ENCODE results near the gene YWHAH. TPM values are rescaled to one million over a fixed set of nuclear protein-coding genes. Genes with fewer than 3 reads are reported as not detected.
"Not testable (repeated sequence)": the region's sequence is repeated elsewhere in the genome, so short reads cannot be mapped to it uniquely, and the experiment has no call there.

YWHAH gene
- total RNA-seq, 2 experiments from 2014 or later = 224 to 254 TPM

DNA sequence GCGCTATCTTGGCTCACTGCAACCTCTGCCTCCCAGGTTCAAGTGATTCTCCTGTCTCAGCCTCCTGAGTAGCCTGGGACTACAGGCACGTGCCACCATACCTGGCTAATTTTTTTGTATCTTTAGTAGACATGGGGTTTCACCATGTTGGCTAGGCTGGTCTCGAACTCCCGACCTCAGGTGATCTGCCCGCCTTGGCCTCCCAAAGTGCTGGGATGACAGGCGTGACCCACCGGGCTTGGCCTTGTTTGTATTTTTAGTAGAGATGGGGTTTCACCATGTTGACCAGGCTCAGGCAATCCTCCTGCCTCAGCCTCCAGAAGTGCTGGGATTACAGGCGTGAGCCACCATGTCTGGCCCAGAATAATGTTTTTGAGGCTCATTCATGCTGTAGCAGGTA is 37.6 kb downstream of the YWHAH start:
- ATAC-seq; H3K4me3 Mint-ChIP-seq; H3K4me1 Mint-ChIP-seq; CTCF ChIA-PET; H3K9me3 Mint-ChIP-seq (ENCODE audit: low read depth); DNase-seq; H3K27ac Mint-ChIP-seq; H3K36me3 Mint-ChIP-seq: not testable (repeated sequence)
- peaks cover 12% of the 10 kb centered on the region for H3K27me3 Mint-ChIP-seq

GRCh38 chr22:31983911-31984656 is 39.7 kb downstream of the YWHAH start:
- ATAC-seq = no peak
- Mint-ChIP-seq H3K36me3 (no peaks in the 10 kb centered on the region), H3K27me3 (peaks cover 7% of the 10 kb centered on the region), H3K4me1 (no peaks in the 10 kb centered on the region), H3K4me3 (no peak overlapping the region), H3K27ac (no peak overlapping the region), H3K9me3 (ENCODE audit: low read depth) (no peaks in the 10 kb centered on the region)
- CTCF ChIA-PET = interaction anchor here (1.0 kb wide), 1 partner anchor 322 kb away, joined by 3 read pairs; the partner anchor contains the start of gene PISD
- no peak for DNase-seq

DNA sequence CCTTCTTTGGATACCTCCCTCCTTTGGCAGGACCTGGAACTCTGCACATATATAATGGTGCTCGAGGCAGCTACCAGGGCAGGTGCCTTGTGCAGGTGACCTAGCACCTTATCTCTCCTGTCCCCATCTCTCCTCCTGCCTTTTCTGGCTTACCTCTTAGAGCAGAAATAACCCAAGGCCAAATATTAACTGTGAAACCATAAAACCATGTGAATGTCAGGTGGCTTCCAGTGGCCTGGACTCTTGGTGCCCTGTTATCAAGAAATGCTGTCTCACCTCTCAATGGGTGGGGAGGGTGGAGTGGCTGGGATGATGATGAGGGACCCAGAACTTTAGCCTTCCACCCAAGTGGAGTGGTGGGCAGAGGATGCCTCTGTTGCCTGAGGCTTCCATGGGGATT is 42.9 kb downstream of the YWHAH start:
- peaks cover 26% of the 10 kb centered on the region for H3K27me3 Mint-ChIP-seq
- no peaks in the 10 kb centered on the region for H3K4me1 Mint-ChIP-seq
- H3K27ac Mint-ChIP-seq = no peak overlapping the region
- CTCF ChIA-PET = no interaction called here
- ATAC-seq = no peak
- no peaks in the 10 kb centered on the region for H3K36me3 Mint-ChIP-seq
- DNase-seq = no peak
- H3K9me3 Mint-ChIP-seq (ENCODE audit: low read depth) = no peaks in the 10 kb centered on the region
- H3K4me3 Mint-ChIP-seq = no peak overlapping the region

DNA sequence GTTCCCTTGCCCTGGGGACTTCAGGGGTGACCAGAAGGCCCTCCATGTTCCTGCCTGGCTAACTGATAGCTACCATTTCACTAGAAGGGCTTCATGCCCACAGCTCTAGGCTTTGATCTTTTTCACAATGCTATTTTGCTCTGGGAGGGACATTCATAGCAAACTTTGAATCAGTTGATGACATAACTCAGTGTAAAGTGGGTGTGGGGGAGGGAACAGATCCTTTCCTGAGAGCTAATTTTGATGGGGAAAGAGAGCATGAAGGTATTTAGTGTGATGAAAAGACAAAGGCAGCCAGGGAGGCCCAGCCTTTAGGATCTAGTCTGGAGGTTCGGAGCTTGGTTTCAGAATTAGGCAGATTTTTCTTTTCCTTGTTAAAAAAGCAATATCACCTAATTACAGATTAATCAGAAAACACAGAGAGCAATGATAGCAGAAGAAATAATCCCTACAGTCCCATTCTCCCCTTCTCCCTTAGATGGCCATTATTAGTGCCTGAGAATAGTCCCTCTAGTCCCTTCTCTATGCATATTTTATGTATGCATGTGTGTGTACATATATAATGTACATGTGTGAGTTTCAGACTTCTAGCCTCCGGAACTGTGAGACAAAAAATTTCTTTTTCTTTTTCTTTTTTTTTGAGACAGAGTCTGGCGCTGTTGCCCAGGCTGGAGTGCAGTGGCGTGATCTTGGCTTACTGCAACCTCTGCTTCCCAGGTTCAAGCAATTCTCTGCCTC is 46.9 kb downstream of the YWHAH start:
- H3K36me3 Mint-ChIP-seq = no peaks in the 10 kb centered on the region
- H3K4me3 Mint-ChIP-seq = no peak overlapping the region
- CTCF ChIA-PET = interaction anchor here (1.0 kb wide), 1 partner anchor 14 kb away, joined by 3 read pairs; no protein-coding TSS in a partner anchor
- H3K4me1 Mint-ChIP-seq = no peaks in the 10 kb centered on the region
- DNase-seq = no peak
- H3K9me3 Mint-ChIP-seq (ENCODE audit: low read depth) = no peaks in the 10 kb centered on the region
- ATAC-seq = no peak
- H3K27me3 Mint-ChIP-seq = peaks cover 28% of the 10 kb centered on the region
- no peak overlapping the region for H3K27ac Mint-ChIP-seq

- H3K9me3 Mint-ChIP-seq (ENCODE audit: low read depth) = no peaks in the 10 kb centered on the region
Observed at GRCh38 chr22:31995046-31995445, 50.7 kb downstream of the YWHAH start.

GRCh38 chr22:31995807-31996206 is 51.5 kb downstream of the YWHAH start:
- no peak overlapping the region for H3K27ac Mint-ChIP-seq
- ATAC-seq (no peak), DNase-seq (no peak)
- no peaks in the 10 kb centered on the region for H3K36me3 Mint-ChIP-seq
- CTCF ChIA-PET = interaction anchor here (1.1 kb wide), 1 partner anchor 394 kb away, joined by 3 read pairs; no protein-coding TSS in a partner anchor
- no peaks in the 10 kb centered on the region for H3K4me1 Mint-ChIP-seq
- peaks cover 26% of the 10 kb centered on the region for H3K27me3 Mint-ChIP-seq
- no peaks in the 10 kb centered on the region for H3K9me3 Mint-ChIP-seq (ENCODE audit: low read depth)
- H3K4me3 Mint-ChIP-seq = no peak overlapping the region

More at GRCh38 chr22:31995046-31995445, 50.7 kb downstream of the YWHAH start:
- no peak overlapping the region for H3K4me3 Mint-ChIP-seq
- H3K4me1 Mint-ChIP-seq = no peaks in the 10 kb centered on the region
- H3K27me3 Mint-ChIP-seq = peaks cover 24% of the 10 kb centered on the region
- no peak for ATAC-seq
- no peak for DNase-seq
- H3K36me3 Mint-ChIP-seq = no peaks in the 10 kb centered on the region
- CTCF ChIA-PET = no interaction called here
- H3K27ac Mint-ChIP-seq = no peak overlapping the region

DNA sequence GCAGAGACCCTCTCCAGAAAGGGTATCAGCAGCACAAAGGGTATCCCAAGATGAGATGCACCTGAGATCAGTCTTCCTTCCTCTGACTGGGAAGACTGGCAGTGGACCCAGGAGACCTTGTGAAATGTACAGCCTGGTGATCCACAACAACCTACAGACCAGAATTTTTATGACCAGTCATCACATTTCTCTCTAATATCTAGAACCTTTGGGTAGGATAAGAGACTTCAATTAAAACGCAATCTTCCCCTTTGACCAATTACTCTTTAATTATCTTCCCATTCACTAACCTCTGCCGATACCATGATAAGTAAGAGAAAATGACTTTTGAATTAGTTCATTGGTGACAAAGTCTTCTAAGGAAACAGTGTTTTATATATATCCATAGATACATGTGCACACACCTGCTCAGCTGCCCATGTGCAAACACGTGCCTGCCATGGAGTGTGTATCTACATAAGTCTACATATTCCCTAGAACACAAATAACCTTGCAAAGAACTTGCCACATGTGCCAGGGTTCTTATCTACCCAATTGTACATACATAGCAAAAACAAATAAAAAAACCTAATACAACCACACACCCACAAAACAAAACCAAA is 54.5 kb downstream of the YWHAH start:
- ATAC-seq (no peak), DNase-seq (no peak)
- CTCF ChIA-PET = no interaction called here
- no peak overlapping the region for H3K27ac Mint-ChIP-seq
- no peaks in the 10 kb centered on the region for H3K4me1 Mint-ChIP-seq
- H3K27me3 Mint-ChIP-seq = peaks cover 26% of the 10 kb centered on the region
- no peak overlapping the region for H3K4me3 Mint-ChIP-seq
- no peaks in the 10 kb centered on the region for H3K36me3 Mint-ChIP-seq
- no peaks in the 10 kb centered on the region for H3K9me3 Mint-ChIP-seq (ENCODE audit: low read depth)

- Mint-ChIP-seq H3K27ac (no peak overlapping the region), H3K9me3 (ENCODE audit: low read depth) (no peaks in the 10 kb centered on the region), H3K4me1 (no peaks in the 10 kb centered on the region), H3K27me3 (peaks cover 34% of the 10 kb centered on the region), H3K4me3 (no peak overlapping the region), H3K36me3 (no peaks in the 10 kb centered on the region)
- CTCF ChIA-PET = no interaction called here
- no peak for DNase-seq
- ATAC-seq = no peak
Observed at GRCh38 chr22:32000181-32000580, 55.8 kb downstream of the YWHAH start.

- Mint-ChIP-seq H3K36me3 (no peaks in the 10 kb centered on the region), H3K27ac (no peak overlapping the region), H3K9me3 (ENCODE audit: low read depth) (no peaks in the 10 kb centered on the region), H3K4me3 (no peak overlapping the region), H3K27me3 (peaks cover 38% of the 10 kb centered on the region), H3K4me1 (no peaks in the 10 kb centered on the region)
- CTCF ChIA-PET = no interaction called here
- DNase-seq = no peak
- ATAC-seq = no peak
Observed at GRCh38 chr22:32005453-32005852, 61.1 kb downstream of the YWHAH start.

Other genes with a start within 250 kb of the YWHAH start
- 10 to 100 TPM; 62.2 to 78.4 TPM for gene PRR14L, start 194.4 kb upstream of the YWHAH start, total RNA-seq
- gene DEPDC5, start 190.5 kb upstream of the YWHAH start, total RNA-seq = 10 to 100 TPM; 45.7 to 50.3 TPM
- gene SLC5A1, start 98.7 kb downstream of the YWHAH start, total RNA-seq = not detected
- not detected for gene C22orf42, start 214.8 kb downstream of the YWHAH start, total RNA-seq